AG10803 (cell line): ENCODE results near the gene CPZ.

Source experiments
- DNase-seq: peaks from one replicate; pipeline ENCODE4 v3.0.0; 2010; ENCODE audit warnings: low read depth
- H3K4me3 ChIP-seq: 2 replicates; pipeline ENCODE4 v1.5.1; 2011; ENCODE audit warnings: mild to moderate bottlenecking, low read length, control low read depth
- TF ChIP-seq, protein P1 (sequence below): conservative IDR thresholded peaks from 2 replicates; pipeline ENCODE4 v1.5.1; 2011; ENCODE audit warnings: mild to moderate bottlenecking, low read length, control low read depth, inconsistent platforms

The CPZ gene

DNA sequence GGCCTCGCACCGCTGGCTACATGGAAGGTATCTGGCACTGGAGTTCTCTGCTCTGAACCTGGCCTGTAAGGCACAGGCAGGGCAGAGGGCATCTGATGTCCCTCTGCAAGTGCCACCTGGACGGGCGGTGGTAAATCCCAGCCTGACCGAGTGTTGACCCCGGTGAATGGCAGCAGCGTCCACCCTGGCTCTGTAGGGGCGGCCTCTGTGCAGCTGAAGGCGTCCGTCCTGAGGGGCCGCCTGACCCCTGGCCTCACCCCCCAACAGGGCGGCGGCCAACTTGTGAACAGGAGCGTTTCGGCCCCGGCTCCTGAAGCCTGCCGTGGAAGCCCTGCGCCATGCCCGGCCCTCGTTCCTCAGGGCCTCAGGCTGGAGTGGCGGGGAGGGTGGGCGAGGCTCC, 51.4 kb downstream of the CPZ start:
- TF ChIP-seq, protein P1, sequence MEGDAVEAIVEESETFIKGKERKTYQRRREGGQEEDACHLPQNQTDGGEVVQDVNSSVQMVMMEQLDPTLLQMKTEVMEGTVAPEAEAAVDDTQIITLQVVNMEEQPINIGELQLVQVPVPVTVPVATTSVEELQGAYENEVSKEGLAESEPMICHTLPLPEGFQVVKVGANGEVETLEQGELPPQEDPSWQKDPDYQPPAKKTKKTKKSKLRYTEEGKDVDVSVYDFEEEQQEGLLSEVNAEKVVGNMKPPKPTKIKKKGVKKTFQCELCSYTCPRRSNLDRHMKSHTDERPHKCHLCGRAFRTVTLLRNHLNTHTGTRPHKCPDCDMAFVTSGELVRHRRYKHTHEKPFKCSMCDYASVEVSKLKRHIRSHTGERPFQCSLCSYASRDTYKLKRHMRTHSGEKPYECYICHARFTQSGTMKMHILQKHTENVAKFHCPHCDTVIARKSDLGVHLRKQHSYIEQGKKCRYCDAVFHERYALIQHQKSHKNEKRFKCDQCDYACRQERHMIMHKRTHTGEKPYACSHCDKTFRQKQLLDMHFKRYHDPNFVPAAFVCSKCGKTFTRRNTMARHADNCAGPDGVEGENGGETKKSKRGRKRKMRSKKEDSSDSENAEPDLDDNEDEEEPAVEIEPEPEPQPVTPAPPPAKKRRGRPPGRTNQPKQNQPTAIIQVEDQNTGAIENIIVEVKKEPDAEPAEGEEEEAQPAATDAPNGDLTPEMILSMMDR: no peak
- H3K4me3 ChIP-seq: no peak overlapping the region
- no peak for DNase-seq

DNA sequence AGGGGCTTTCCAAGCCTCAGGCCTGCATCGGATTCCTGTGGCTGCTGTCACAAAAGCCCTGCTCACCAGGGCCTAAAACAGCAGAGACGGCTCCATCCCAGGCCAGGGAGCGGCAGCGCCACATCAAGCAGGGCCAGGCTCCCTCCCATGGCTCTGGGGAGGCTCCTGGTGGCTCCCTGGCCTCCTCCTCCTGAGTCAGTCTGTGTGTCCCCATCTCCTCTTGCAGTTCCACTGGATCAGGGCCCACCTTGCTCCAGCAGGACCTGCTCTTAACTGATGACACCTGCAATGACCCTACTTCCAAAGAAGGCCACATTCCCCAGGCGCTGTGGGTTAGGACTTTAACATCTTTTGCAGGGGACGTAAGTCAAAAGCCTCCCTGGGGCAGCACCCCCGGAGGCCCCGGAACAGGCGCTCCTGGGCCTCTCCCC, 51.9 kb downstream of the CPZ start:
- no peak for DNase-seq
- TF ChIP-seq, protein P1: no peak
- H3K4me3 ChIP-seq: no peak overlapping the region

DNA sequence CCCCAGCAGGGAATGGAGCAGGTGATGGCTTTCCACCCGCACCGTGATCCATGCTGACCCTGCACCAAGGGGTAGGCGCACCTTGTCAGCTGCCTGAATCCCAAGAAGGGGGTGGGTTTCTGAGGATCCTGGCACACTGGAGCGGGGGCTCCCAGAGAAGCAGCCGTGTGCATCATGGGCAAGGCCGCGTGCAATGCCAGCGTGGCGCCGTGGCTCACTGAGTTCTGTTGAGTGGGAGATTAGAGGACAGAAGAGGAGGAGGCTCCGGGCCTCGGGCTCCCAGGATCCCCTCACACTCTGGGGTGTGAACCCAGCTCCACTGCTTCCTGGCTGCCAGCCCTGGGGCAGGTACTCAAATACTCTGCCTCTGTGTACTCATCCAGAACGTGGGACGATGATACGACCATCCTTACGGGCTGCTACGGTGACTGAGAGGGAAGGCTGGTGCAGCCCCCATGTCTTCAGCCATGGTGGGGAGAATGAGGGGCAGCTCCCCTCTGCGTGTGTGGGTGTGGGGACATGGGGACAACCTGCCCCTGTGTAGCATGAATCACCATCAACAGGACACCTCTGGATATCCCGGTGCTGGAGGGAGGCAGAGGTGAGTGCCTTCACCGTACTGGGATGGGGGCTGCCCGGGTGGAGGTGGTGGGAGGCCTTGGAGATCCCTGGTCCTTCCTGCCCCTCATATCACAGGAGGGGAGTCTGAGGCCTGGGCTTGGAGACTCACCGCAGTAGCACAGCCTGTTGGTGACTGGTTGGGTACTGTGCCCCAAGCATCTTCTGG, 52.6 kb downstream of the CPZ start:
- TF ChIP-seq, protein P1: no peak
- no peak overlapping the region for H3K4me3 ChIP-seq
- no peak for DNase-seq

DNA sequence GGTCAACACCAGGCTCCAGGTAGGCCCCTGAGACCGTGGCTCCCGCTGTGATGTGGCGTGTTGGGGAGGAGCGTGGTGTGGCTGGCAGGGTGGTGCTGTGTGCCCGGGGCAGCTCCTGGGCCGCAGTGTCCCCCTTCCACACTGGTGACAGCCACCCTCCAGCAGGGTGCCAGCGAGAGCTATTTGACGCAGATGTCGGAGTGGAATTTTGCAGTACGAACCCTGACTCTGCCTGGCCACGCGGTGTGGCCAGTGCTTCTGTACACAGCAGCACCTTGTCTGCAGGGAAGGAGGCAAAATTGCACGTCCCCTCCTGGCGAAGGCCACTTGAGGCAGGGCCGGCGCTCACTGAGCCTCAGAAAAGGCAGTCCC, 53.2 kb downstream of the CPZ start:
- TF ChIP-seq, protein P1: no peak
- DNase-seq: no peak
- H3K4me3 ChIP-seq: no peak overlapping the region

DNA sequence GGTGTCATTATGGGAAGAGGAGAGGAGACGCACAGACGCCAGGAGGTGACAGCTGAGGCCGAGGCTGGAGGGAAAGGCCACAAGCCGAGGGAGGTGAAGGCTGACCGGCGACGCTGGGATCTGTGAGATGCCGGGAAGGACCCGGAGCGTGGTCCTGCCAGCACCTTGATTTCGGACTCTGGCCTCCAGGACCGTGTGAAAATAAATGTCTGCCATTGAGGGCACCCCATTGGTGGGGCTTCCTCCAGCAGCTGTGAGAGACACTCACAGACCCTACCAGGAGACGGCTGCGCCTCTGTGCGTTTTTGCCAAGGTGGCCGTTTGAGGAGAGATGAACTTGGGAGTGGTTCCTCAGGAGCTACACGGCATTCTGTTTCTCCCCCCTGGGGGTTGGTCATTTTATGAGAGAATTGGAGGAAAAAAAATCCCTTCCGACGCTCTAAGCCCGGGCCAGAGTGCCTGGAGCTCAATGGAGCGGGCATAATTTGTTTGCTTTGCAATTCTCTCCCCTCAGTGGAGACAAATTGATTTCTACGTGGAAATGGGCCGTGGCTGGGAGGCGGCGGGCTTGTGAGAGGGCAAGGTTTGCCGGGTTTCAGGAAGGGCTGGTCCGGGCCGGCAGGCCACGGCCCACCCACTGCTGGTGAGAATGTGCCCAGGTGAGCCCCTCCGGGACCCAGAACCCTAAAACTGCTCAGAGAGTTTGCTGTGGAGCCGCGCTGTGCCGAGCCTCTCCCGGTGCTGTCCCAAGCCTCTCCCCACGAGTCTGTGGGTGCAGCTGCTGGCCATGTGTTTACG, 53.9 kb downstream of the CPZ start:
- TF ChIP-seq, protein P1: no peak
- H3K4me3 ChIP-seq: no peak overlapping the region
- DNase-seq: no peak

DNA sequence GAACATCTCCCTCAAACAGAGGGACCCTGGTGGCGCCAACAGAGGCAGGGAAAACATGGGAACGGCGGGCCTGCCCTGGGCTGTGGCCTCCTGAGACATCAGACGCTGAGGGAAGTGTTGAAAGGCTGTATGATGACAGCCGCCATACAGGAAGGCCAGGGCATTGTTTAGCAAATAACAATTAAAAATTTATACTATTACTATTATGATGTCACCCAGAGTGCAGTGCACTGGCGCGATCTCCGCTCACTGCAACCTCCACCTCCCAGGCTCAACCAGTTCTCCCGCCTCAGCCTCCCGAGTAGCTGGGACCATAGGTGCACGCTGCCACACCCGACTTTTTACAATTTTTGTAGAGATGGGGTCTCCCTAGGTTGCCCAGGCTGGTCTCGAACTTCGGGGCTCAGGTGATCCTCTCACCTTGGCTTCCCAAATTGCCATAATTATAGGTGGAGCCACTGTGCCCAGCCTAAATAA, 54.6 kb downstream of the CPZ start:
- DNase-seq: no peak
- no peak overlapping the region for H3K4me3 ChIP-seq
- TF ChIP-seq, protein P1: no peak
